ENCODE measurements around the gene CAMK1D.
"Not testable (repeated sequence)": the region's sequence is repeated elsewhere in the genome, so short reads cannot be mapped to it uniquely, and the experiment has no call there.

The CAMK1D gene

DNA sequence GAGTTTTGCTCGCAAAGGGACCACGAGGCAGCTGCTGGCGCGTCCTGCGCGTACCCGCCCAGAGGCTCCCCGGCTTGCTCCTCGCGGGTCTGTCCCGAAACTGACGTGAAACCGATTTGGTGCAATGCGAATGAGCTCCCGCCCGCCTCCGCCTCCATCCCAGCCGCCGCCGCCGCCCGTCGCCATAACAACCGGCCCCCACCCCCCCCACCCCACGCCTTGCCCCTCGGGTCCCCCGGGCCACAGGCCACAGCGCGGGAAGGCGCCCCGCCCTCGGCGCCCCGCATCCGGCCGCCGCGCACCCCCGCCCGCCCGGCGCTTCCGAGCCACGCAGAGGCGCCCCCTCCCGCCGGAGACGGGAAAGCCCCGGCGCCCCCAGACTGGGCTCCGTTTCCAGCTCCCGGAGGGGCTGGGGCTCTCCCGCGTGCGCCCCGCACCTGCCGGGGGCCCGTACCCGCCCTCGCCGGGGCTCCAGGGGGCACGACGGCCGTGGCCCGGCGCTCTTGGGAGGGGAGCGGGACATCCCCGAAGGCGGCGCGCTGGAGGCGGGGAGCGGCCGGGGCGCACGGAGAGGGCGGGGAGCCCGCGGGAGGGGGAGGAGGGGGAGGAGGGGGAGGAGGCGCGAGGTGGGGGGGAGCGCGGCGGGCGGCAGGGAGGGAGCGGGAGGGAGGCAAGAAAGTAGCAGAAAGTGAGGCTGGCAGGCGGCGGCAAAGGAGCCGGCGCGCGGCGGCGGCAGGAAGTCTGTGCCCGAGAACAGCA is at the start of gene CAMK1D:
TSS of gene CAMK1D (plus strand) at position 678 of the 759 bp plus-strand sequence.
- peak; percentile 70 for DNase-seq (ENCODE audit: low spot score)

GRCh38 chr10:12301036-12301435 is 48.3 kb upstream of the CAMK1D start:
- not testable (repeated sequence) for DNase-seq (ENCODE audit: low spot score)

GRCh38 chr10:12308057-12308456 is 41.3 kb upstream of the CAMK1D start:
- no peak for DNase-seq (ENCODE audit: low spot score)

GRCh38 chr10:12308736-12309375 is 40.5 kb upstream of the CAMK1D start:
- no peak for DNase-seq (ENCODE audit: low spot score)

DNA sequence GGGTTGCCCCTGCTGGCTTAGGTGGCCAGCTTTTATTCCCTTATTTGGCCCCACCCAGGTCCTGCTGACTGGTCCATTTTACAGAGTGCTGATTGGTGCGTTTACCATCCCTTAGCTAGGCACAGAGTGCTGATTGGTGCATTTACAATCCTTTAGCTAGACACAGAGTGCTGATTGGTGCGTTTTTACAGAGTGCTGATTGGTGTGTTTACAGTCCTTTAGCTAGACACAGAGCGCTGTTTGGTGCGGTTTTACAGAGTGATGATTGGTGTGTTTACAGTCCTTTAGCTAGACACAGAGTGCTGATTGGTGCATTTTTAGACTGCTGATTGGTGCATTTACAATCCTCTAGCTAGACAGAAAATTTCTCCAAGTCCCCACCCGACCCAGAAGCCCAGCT is 39.6 kb upstream of the CAMK1D start:
- DNase-seq (ENCODE audit: low spot score): not testable (repeated sequence)

- no peak for DNase-seq (ENCODE audit: low spot score)
Observed at GRCh38 chr10:12314836-12315235, 34.5 kb upstream of the CAMK1D start.

DNA sequence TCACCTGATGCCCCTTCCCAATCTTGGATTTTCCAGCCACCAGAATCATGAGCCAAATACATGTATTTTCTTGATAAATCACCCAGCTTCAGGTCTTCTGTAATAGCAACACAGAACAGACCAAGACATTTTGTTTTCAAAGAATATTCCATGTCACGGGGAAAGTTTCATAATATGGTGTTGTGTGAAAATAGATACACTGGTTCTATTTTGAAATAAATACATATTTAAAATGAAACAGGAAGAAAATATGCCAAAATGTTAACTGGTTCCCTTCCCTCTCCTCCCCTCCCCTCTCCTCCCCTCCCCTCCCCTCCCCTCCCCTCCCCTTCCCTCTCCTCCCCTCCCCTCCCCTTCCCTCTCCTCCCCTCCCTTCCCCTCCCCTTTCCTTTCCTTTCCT is 30.3 kb upstream of the CAMK1D start:
- no peak for DNase-seq (ENCODE audit: low spot score)

DNA sequence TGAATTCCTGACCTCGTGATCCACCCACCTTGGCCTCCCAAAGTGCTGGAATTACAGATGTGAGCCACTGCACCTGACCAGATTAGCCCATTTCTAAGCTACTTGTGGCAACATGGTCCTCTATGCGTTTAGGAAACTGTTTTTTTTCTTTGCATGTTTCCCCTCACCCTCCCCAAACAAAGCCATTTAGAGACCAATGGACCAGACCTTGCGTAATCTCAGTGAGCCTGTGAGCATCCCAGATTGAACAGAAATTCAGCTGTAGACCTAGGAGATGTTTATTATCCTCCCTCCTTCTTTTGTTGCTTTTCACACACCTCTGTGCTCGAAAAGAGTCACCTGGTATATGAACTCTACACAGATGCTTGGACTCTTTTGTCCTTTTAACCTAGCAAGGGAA is 28.5 kb upstream of the CAMK1D start:
- DNase-seq (ENCODE audit: low spot score): no peak

DNA sequence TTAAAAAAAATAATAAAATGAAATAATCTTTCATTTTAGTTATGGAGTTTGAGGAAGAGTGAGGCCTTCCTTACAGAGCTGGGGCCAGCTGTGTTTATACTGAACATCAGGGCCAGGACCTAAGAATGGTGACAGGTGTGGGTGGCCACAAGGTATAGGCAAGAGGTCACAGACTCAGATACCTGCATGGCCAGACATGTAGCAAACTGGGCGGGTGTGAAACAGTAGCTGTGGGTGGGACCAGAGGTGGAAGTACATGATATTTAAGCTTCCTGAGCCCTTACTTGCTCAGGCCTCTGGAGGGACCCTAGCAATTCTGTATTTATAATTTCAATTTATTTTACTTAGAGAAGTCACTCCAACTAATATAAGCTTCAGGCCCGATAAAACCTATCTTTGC is 27.7 kb upstream of the CAMK1D start:
- DNase-seq (ENCODE audit: low spot score): no peak

- DNase-seq (ENCODE audit: low spot score): no peak
Observed at GRCh38 chr10:12322583-12323131, 26.7 kb upstream of the CAMK1D start.

DNA sequence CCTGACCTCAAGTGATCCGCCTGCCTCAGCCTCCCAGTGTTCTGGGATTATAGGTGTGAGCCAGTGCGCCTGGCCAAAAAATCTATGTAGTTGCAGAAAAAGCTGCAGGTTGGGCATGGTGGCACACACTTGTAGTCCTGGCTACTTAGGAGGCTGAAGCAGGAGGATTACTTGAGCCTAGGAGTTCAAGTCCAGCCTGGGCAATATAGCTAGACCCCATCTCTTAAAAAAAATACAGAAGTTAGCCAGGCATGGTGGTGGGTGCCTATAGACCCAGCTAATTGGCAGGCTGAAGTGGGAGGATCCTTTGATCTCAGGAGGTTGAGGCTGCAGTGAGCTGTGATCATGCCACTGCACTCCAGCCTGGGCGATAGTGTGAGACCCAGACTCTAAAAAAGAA is 24.8 kb upstream of the CAMK1D start:
- DNase-seq (ENCODE audit: low spot score): no peak

GRCh38 chr10:12327074-12327473 is 22.3 kb upstream of the CAMK1D start:
- DNase-seq (ENCODE audit: low spot score): no peak

- DNase-seq (ENCODE audit: low spot score): no peak
Observed at GRCh38 chr10:12327476-12327875, 21.9 kb upstream of the CAMK1D start.

GRCh38 chr10:12328312-12328711 is 21.0 kb upstream of the CAMK1D start:
- not testable (repeated sequence) for DNase-seq (ENCODE audit: low spot score)

- no peak for DNase-seq (ENCODE audit: low spot score)
Observed at GRCh38 chr10:12332572-12333379, 16.6 kb upstream of the CAMK1D start.

- no peak for DNase-seq (ENCODE audit: low spot score)
Observed at GRCh38 chr10:12333380-12334185, 15.8 kb upstream of the CAMK1D start.

GRCh38 chr10:12334186-12334530 is 15.2 kb upstream of the CAMK1D start:
- DNase-seq (ENCODE audit: low spot score): no peak

DNA sequence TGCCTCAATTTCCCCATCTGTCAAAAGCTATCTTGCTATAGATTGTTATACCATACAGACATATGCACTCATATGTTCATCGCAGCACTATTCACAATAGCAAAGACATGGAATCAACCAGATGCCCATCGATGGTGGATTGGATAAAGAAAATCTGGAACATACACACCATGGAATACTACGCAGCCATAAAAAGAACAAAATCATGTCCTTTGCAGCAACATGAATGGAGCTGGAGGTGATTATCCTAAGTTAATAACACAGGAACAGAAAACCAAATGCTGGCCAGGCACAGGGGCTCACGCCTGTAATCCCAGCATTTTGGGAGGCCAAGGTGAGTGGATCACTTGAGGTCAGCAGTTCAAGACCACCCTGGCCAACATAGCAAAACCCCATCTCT is 14.2 kb upstream of the CAMK1D start:
- not testable (repeated sequence) for DNase-seq (ENCODE audit: low spot score)

- no peak for DNase-seq (ENCODE audit: low spot score)
Observed at GRCh38 chr10:12337453-12338372, 11.6 kb upstream of the CAMK1D start.

- no peak for DNase-seq (ENCODE audit: low spot score)
Observed at GRCh38 chr10:12338981-12339380, 10.4 kb upstream of the CAMK1D start.

- no peak for DNase-seq (ENCODE audit: low spot score)
Observed at GRCh38 chr10:12340371-12340770, 9.0 kb upstream of the CAMK1D start.
